ENCODE measurements around the gene KRT27.

DNA sequence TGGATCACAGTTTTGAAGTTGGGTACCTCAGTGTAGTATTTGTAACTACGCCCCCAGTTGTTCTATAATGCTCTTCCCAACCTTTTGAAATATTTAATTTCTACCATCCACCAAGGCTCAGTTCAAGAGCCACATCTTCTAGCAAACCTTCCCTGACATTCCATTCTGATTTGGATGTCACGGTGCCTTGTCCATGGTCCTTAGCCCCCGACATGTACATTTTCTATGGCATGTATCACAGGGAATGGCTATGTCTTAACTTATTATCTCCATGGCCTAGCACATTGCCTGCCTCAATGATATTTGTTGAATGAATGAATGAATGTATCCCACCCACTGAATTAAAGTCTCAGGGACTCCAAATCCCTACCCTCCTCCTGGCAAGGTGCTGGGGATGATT is 23.8 kb upstream of the KRT27 start:
- TF ChIP-seq CTCF (IDR thresholded peaks at IDR 0.05; ENCODE audit: extremely low read depth in 1 of 2, insufficient read depth in 1 of 2, low read depth in 1 of 2, low read length in 2 of 2) = no peak
- TF ChIP-seq POLR2A (IDR thresholded peaks at IDR 0.05; ENCODE audit: low read depth, low read length) = no peak
- no peak for TF ChIP-seq JUN (IDR thresholded peaks at IDR 0.05; ENCODE audit: borderline replicate concordance, insufficient read depth, insufficient read length, low read depth)
- no peak for TF ChIP-seq POLR2AphosphoS5 (IDR thresholded peaks at IDR 0.05; ENCODE audit: insufficient read depth, low read depth, low read length)
- TF ChIP-seq MYC (IDR thresholded peaks at IDR 0.05; ENCODE audit: low read depth, low read length) = no peak
